NT2/D1 (cell line): ENCODE measurements around the gene FAM170B.

Experiments used
- DNase-seq: peaks from one replicate; pipeline ENCODE4 v3.0.0-alpha.2; 2011; ENCODE audit warnings: low read depth, low spot score
- H3K27me3 ChIP-seq: 2 replicates; pipeline ENCODE4 v1.6.0; 2011; ENCODE audit warnings: mild to moderate bottlenecking; ENCODE audit not compliant: insufficient read length, insufficient read depth
- H3K36me3 ChIP-seq: 2 replicates; pipeline ENCODE4 v1.6.1; 2011; ENCODE audit warnings: mild to moderate bottlenecking, low read length, mixed read lengths; ENCODE audit not compliant: insufficient read depth, insufficient read length
- H3K4me1 ChIP-seq: 2 replicates; pipeline ENCODE4 v1.5.1; 2011; ENCODE audit not compliant: insufficient read depth, insufficient read length
- H3K4me3 ChIP-seq: 2 replicates; pipeline ENCODE4 v1.5.1; 2011; ENCODE audit warnings: low read depth; ENCODE audit not compliant: insufficient read length
- H3K9ac ChIP-seq: 2 replicates; pipeline ENCODE4 v1.6.0; 2011; ENCODE audit warnings: low read depth; ENCODE audit not compliant: insufficient read length
- H3K9me3 ChIP-seq: 2 replicates; pipeline ENCODE4 v1.5.1; 2011; ENCODE audit warnings: mild to moderate bottlenecking, low read length; ENCODE audit not compliant: insufficient read depth
- SUZ12 ChIP-seq: IDR thresholded peaks from 2 replicates; pipeline ENCODE4 v1.6.1; 2011; ENCODE audit not compliant: insufficient read length, insufficient read depth; ENCODE audit errors: extremely low read depth
- YY1 ChIP-seq: IDR thresholded peaks from 2 replicates; pipeline ENCODE4 v1.6.1; 2011; ENCODE audit not compliant: insufficient read length, insufficient read depth
- ZNF274 ChIP-seq: IDR thresholded peaks from 2 replicates; pipeline ENCODE4 v1.6.1; 2011; ENCODE audit warnings: mild to moderate bottlenecking, low read depth, low read length

Gene FAM170B

DNA sequence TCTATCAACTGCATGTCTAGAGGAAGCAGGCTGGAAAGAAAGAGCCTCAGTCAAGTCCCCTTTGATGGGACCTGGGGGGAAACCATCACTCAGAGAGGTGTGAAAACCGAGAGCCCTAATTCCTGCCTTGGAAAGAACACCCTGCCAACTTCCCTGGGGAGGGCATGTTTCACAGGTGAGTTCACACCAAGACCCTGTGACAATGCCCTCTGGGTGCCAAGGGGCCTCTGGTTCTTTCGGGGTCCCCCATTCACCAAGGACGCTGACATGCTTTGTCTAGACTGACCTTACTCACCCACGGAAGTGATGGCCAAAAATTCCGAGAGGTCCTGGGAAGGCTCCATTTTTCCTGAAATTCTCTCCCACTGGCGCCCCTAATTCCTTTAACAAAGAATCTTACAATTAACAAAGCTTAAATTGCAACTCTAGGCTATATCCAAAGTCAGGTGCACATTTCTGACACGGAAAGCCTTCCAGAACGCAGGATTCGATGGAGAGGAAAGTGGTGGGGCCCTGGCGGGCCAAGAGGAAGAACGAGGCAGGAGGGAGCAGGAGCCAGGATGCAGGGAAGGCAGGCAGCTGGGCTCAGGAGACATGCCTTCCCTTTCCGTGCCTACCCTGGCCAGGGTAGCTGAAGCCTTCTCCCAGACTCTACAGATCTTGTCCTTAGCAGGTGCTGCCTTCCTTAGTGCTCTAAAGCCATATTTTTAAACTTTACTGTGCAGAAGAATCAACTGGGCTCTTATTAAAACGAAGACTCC, 42.2 kb downstream of the FAM170B start:
- no peak for DNase-seq
- no peak overlapping the region for H3K9ac ChIP-seq
- peaks cover 6% of the 10 kb centered on the region for H3K4me1 ChIP-seq
- peaks cover 11% of the 10 kb centered on the region for H3K9me3 ChIP-seq
- no peaks in the 10 kb centered on the region for H3K27me3 ChIP-seq
- H3K4me3 ChIP-seq = no peak overlapping the region
- TF ChIP-seq SUZ12 (no peak), YY1 (no peak), ZNF274 (no peak)
- no peaks in the 10 kb centered on the region for H3K36me3 ChIP-seq

DNA sequence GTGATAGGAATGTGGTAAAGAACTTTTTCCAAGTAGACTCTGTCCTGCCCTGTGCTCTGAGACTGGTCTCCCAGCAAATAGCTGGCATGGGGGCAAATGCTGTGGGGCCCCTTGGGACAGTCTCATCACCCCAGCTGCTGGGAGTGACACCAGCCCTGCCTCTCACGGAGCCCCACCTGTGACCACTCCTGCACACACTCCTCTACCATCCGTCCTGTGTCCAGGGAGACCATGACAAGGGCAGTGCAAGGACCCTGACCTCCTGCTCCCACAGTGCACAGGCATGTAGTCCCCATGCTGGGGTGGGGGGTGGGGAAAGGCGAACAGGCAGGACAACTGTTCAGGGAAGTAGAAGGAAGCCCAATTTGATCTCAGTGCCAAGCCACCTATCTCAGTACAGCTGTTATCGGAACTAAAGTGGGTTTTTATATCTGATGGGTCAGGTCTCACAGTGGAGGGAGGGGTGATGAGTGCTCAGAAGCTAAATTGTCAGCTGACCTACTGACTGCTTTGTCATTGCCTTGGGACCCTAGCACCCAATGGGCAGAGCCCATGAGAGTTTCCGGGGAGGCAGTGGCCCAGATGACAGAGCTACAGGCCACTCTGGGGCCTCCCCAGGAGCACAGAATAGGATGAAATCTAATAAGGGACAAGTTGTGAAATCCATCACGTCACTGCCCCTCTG, 43.0 kb downstream of the FAM170B start:
- Histone ChIP-seq H3K9ac (no peak overlapping the region), H3K36me3 (no peaks in the 10 kb centered on the region), H3K4me1 (peaks cover 6% of the 10 kb centered on the region), H3K27me3 (no peaks in the 10 kb centered on the region), H3K9me3 (peaks cover 17% of the 10 kb centered on the region), H3K4me3 (no peak overlapping the region)
- TF ChIP-seq ZNF274 (no peak), SUZ12 (no peak), YY1 (no peak)
- DNase-seq = no peak

DNA sequence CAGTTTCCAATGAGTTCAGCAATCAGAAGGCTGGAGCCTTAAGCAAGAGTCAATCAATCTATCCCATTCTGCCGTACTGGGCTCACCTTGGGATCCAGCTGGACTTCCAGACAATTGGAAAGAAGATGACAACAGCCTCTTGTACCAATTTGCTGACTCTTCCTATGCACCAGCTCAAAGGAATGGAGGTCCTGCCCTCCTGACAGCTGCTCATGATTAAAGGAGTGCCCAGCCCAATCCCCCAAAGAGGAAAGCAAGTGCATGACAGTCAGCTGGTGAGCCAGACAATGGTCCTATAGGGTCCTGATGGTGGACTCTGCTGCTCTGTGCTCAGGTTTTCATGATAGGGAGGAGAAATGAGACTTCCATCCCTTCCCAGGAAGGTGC, 43.6 kb downstream of the FAM170B start:
- H3K27me3 ChIP-seq = no peaks in the 10 kb centered on the region
- no peak overlapping the region for H3K4me3 ChIP-seq
- TF ChIP-seq YY1 (no peak), ZNF274 (no peak), SUZ12 (no peak)
- H3K36me3 ChIP-seq = no peaks in the 10 kb centered on the region
- peaks cover 17% of the 10 kb centered on the region for H3K9me3 ChIP-seq
- no peak overlapping the region for H3K9ac ChIP-seq
- peaks cover 6% of the 10 kb centered on the region for H3K4me1 ChIP-seq
- DNase-seq = no peak

DNA sequence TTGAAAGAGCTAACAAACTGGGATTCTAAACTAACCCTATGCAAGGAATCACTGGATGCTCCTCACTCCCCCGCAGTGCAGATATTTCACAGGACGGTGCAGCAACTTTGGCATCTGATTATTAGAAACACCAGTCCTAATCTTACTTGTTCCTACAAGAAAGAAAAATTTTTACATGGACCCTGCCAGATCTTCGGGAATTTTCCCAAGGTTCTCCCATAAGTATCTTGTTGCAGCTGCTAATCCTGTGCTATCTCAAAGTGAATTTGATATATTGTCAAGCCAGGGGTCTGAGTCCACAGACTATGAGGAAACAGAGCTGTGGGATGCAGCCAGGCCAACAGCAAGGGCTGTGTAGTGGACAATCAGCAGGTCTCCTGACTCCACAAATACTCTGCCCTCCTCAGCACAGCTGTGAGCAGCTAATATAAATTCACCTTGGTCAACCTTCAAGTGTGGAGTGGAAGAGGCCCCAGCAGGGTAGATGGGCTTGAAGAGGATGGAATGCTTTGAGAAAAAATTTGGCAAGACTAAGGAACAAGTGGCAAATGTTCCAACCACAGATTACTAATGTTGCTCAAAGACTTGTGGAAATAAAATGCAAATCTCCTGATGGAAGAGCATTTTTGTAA, 44.1 kb downstream of the FAM170B start:
- Histone ChIP-seq H3K9me3 (peaks cover 17% of the 10 kb centered on the region), H3K4me3 (no peak overlapping the region), H3K9ac (no peak overlapping the region), H3K4me1 (peaks cover 6% of the 10 kb centered on the region), H3K36me3 (no peaks in the 10 kb centered on the region), H3K27me3 (no peaks in the 10 kb centered on the region)
- no peak for TF ChIP-seq SUZ12
- no peak for TF ChIP-seq ZNF274
- no peak for TF ChIP-seq YY1
- no peak for DNase-seq

DNA sequence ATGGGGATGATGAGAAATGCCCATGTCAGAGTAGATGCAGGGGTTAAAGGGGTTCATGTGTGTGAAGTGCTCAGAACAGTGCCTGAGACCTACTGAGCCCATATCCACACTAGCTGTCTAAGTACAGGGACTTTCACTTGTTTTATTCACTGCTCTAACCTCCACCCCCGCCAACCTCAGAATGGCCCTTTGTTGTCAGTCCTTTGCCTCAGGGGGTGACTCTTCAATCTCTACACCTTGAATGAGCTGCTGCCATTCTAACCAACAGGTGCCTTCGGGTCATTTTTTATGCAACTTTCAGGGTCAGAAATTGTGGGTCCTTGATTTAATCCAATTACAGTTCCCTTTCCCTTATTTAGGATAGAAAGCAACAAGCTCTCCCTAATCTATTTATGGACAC, 44.7 kb downstream of the FAM170B start:
- H3K4me1 ChIP-seq = peaks cover 6% of the 10 kb centered on the region
- no peak overlapping the region for H3K4me3 ChIP-seq
- H3K9me3 ChIP-seq = peaks cover 17% of the 10 kb centered on the region
- H3K36me3 ChIP-seq = no peaks in the 10 kb centered on the region
- H3K27me3 ChIP-seq = no peaks in the 10 kb centered on the region
- TF ChIP-seq YY1 = no peak
- TF ChIP-seq SUZ12 = no peak
- TF ChIP-seq ZNF274 = no peak
- no peak for DNase-seq
- H3K9ac ChIP-seq = no peak overlapping the region

DNA sequence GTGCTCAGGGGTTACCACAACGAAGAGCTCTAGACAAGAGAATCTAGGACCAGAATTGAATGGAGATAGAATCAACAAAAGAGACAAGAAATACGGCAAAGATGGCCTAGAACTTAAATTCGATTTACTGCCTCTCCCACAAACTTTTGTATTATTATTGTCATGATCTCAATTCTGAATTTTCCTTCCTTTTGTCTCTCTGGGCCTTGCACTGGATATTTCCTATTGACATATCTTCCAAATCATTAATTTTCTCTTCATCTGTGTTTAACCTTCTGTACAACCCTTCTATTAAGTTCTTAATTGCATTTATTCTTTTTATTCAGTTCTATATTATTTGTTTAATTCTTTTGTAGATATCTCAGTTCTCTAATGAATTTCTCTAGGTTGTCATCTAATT, 46.9 kb downstream of the FAM170B start:
- Histone ChIP-seq H3K9ac (no peak overlapping the region), H3K27me3 (no peaks in the 10 kb centered on the region), H3K9me3 (peaks cover 17% of the 10 kb centered on the region), H3K4me3 (no peak overlapping the region), H3K36me3 (no peaks in the 10 kb centered on the region), H3K4me1 (peaks cover 7% of the 10 kb centered on the region)
- no peak for TF ChIP-seq ZNF274
- no peak for TF ChIP-seq YY1
- no peak for TF ChIP-seq SUZ12
- no peak for DNase-seq

DNA sequence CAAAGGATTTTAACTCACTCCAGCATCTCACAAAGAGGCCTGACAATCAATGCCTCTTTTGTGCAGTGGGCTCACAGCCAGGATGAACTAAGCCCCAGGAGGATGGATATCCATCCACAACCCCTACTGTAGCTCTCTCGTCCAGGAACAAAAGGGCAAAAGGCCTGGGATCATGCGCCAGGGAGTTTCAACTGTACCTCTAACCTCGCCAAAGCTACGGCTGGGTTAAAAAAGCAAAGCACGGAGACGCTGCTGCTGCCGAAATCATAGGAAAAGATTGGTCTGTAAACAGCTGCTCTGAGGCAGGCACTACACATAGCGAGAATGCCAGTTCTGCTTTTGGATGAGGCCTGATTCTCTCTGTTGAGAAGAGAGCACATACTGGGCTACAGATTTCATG, 50.6 kb downstream of the FAM170B start:
- DNase-seq = no peak
- peaks cover 17% of the 10 kb centered on the region for H3K9me3 ChIP-seq
- H3K4me3 ChIP-seq = no peak overlapping the region
- no peaks in the 10 kb centered on the region for H3K27me3 ChIP-seq
- no peaks in the 10 kb centered on the region for H3K36me3 ChIP-seq
- peaks cover 8% of the 10 kb centered on the region for H3K4me1 ChIP-seq
- TF ChIP-seq YY1 = no peak
- TF ChIP-seq ZNF274 = no peak
- TF ChIP-seq SUZ12 = no peak
- no peak overlapping the region for H3K9ac ChIP-seq
